LNCAP (cell line): ENCODE measurements around the gene SLC9A8.

Source experiments
- CTCF ChIP-seq: fragments of 450-650 bp; IDR thresholded peaks from 2 replicates; pipeline ENCODE4 v1.5.1; 2017; ENCODE audit warnings: mild to moderate bottlenecking

The SLC9A8 gene

GRCh38 chr20:49853640-49854039 is 41.0 kb downstream of the SLC9A8 start:
- TF ChIP-seq CTCF = no peak

- TF ChIP-seq CTCF = no peak
Measured at GRCh38 chr20:49854190-49854875, 41.7 kb downstream of the SLC9A8 start.

- no peak for TF ChIP-seq CTCF
Measured at GRCh38 chr20:49856904-49857303, 44.3 kb downstream of the SLC9A8 start.

- no peak for TF ChIP-seq CTCF
Measured at GRCh38 chr20:49858076-49858585, 45.5 kb downstream of the SLC9A8 start.

GRCh38 chr20:49859011-49859410 is 46.4 kb downstream of the SLC9A8 start:
- no peak for TF ChIP-seq CTCF

- no peak for TF ChIP-seq CTCF
Measured at GRCh38 chr20:49859807-49860206, 47.2 kb downstream of the SLC9A8 start.

GRCh38 chr20:49862607-49863200 is 50.1 kb downstream of the SLC9A8 start:
- no peak for TF ChIP-seq CTCF
